Mesendoderm (in vitro differentiated cells): ENCODE data around the gene PCDH15.

Source experiments
- DNase-seq: peaks from one replicate; pipeline ENCODE4 v3.0.0; 2013
- H2AK5ac ChIP-seq: 2 replicates; pipeline ENCODE4 v1.6.1; 2013; ENCODE audit warnings: low read length, inconsistent platforms
- H2BK120ac ChIP-seq: 2 replicates; pipeline ENCODE4 v1.6.1; 2013; ENCODE audit warnings: low read depth, mild to moderate bottlenecking, low read length, moderate library complexity, mixed read lengths
- H2BK15ac ChIP-seq: replicated peaks from 2 replicates; pipeline ENCODE4 v1.6.1; 2013; ENCODE audit warnings: low read depth, mild to moderate bottlenecking, moderate library complexity
- H2BK5ac ChIP-seq: 2 replicates; pipeline ENCODE4 v1.6.1; 2013; ENCODE audit warnings: low read length, inconsistent platforms
- H3K18ac ChIP-seq: 2 replicates; pipeline ENCODE4 v1.6.1; 2013; ENCODE audit warnings: mild to moderate bottlenecking, low read length, mixed read lengths
- H3K23ac ChIP-seq: one replicate; pipeline ENCODE4 v1.6.1; 2013; ENCODE audit warnings: low read length
- H3K27ac ChIP-seq: 2 replicates; pipeline ENCODE4 v1.5.1; 2013; ENCODE audit warnings: low read depth, mild to moderate bottlenecking, inconsistent platforms, low read length, moderate library complexity
- H3K27me3 ChIP-seq: 2 replicates; pipeline ENCODE4 v1.6.1; 2013; ENCODE audit warnings: low read length, control low read depth, mild to moderate bottlenecking, inconsistent platforms; ENCODE audit not compliant: insufficient read depth, poor library complexity
- H3K36me3 ChIP-seq: 2 replicates; pipeline ENCODE4 v1.6.1; 2013; ENCODE audit warnings: low read length, inconsistent platforms; ENCODE audit not compliant: control insufficient read depth, insufficient read depth
- H3K4ac ChIP-seq: one replicate; pipeline ENCODE4 v1.6.1; 2013; ENCODE audit warnings: low read depth, mild to moderate bottlenecking, low read length, moderate library complexity
- H3K4me1 ChIP-seq: 2 replicates; pipeline ENCODE4 v1.6.1; 2013; ENCODE audit warnings: low read depth, low read length, inconsistent platforms; ENCODE audit not compliant: control insufficient read depth
- H3K4me2 ChIP-seq: 2 replicates; pipeline ENCODE4 v1.6.1; 2013; ENCODE audit warnings: low read length
- H3K4me3 ChIP-seq: 2 replicates; pipeline ENCODE4 v1.5.1; 2013; ENCODE audit warnings: mild to moderate bottlenecking, low read length
- H3K56ac ChIP-seq: one replicate; pipeline ENCODE4 v1.6.1; 2013; ENCODE audit warnings: low read length
- H3K79me1 ChIP-seq: 2 replicates; pipeline ENCODE4 v1.6.1; 2013; ENCODE audit warnings: low read length, inconsistent platforms
- H3K79me2 ChIP-seq: 2 replicates; pipeline ENCODE4 v1.6.1; 2013; ENCODE audit warnings: mild to moderate bottlenecking, low read length; ENCODE audit not compliant: control insufficient read depth, insufficient read depth
- H3K9ac ChIP-seq: 2 replicates; pipeline ENCODE4 v1.6.1; 2013; ENCODE audit warnings: low read length, inconsistent platforms
- H4K5ac ChIP-seq: one replicate; pipeline ENCODE4 v1.6.1; 2013; ENCODE audit warnings: low read length
- H4K8ac ChIP-seq: one replicate; pipeline ENCODE4 v1.6.1; 2013; ENCODE audit warnings: low read depth, mild to moderate bottlenecking, control low read depth, low read length, moderate library complexity
- WGBS: extraction: QIAGEN DNeasy Blood & Tissue Kit; methylation state at CpG from one replicate; pipeline ENCODE4 v1.1.7; 2013; ENCODE audit warnings: low lambda C conversion rate, missing lambda C conversion rate; ENCODE audit not compliant: insufficient coverage; ENCODE audit errors: extremely low coverage; 5-methylcytosine and 5-hydroxymethylcytosine counted together

PCDH15 gene

DNA sequence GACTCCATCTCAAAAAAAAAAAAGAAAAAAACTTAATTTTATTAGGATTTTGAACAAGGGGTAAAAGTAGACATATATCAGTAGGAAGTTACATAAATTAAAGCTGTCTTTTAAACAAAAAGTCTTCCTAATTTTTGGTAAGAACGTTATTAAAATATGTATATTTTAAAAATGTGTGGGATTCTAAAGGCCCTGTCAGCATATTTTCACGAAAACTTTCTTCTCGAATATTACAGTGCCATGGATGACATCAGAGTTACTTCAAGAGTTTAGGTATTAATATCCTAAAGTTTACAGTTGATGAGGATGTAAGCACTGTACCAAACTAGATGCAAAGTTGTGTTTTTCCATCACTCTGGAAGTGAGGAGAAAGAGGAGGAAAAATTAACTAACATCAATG, 820.8 kb downstream of the PCDH15 start:
- no peak for DNase-seq
- no peak overlapping the region for H2AK5ac ChIP-seq
- H2BK120ac ChIP-seq = no peak overlapping the region
- no peak overlapping the region for H3K4ac ChIP-seq
- no peak overlapping the region for H4K5ac ChIP-seq
- no peaks in the 10 kb centered on the region for H3K36me3 ChIP-seq
- H4K8ac ChIP-seq = no peak overlapping the region
- no peaks in the 10 kb centered on the region for H3K79me2 ChIP-seq
- H3K27me3 ChIP-seq = no peaks in the 10 kb centered on the region
- no peak overlapping the region for H3K18ac ChIP-seq
- no peak overlapping the region for H3K27ac ChIP-seq
- no peak overlapping the region for H3K23ac ChIP-seq
- H2BK5ac ChIP-seq = no peak overlapping the region
- no peak overlapping the region for H3K4me2 ChIP-seq
- H3K79me1 ChIP-seq = no peaks in the 10 kb centered on the region
- H3K4me1 ChIP-seq = no peaks in the 10 kb centered on the region
- no peak overlapping the region for H3K56ac ChIP-seq
- H2BK15ac ChIP-seq = no peak overlapping the region
- H3K4me3 ChIP-seq = no peak overlapping the region
- no CpG with 5 or more reads among the region's 3 CpGs for WGBS
- no peak overlapping the region for H3K9ac ChIP-seq

DNA sequence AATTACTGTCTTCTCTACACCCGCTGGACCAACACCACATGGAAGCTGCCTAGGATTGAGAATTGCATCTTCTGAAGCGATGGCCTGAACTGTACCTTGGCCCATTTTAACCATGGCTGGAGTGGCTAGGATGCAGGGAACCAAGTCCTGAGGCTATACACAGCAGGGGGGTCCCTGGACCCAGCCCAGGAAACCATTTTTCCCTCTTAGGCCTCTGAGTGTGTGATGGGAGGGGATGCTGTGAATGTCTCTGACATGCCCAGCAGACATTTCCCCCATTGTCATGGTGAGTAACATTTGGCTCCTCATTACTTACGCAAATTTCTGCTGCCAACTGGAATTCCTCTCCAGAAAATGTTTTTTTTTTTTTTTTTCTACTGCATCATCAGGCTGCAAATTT, 822.7 kb downstream of the PCDH15 start:
- Histone ChIP-seq H2BK5ac (no peak overlapping the region), H3K79me1 (no peaks in the 10 kb centered on the region), H3K36me3 (no peaks in the 10 kb centered on the region), H4K8ac (no peak overlapping the region), H3K4ac (no peak overlapping the region), H2AK5ac (no peak overlapping the region), H3K79me2 (no peaks in the 10 kb centered on the region), H2BK120ac (no peak overlapping the region), H2BK15ac (no peak overlapping the region), H3K4me2 (no peak overlapping the region), H3K4me1 (no peaks in the 10 kb centered on the region), H3K23ac (no peak overlapping the region), H3K4me3 (no peak overlapping the region), H3K18ac (no peak overlapping the region), H3K27ac (no peak overlapping the region), H4K5ac (no peak overlapping the region), H3K9ac (no peak overlapping the region), H3K27me3 (no peaks in the 10 kb centered on the region), H3K56ac (no peak overlapping the region)
- peak; percentile 28 for DNase-seq
- no CpG with 5 or more reads among the region's 3 CpGs for WGBS

DNA sequence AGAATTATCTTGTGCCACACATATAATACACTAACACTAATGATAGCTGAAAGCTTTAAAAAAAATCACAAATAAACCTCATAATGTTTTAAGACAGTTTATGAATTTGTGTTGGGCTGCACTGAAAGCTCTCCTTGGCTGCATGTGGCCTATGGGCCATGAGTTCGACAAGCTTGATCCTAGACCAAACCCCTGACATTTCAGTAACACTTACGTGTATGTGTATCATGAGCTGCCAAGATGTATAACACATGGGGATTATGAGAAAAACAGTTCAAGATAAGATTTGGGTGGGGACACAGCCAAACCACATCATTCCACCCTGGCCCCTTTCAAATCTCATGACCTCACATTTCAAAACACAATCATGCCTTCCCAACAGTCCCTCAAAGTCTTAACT, 823.8 kb downstream of the PCDH15 start:
- Histone ChIP-seq H3K79me2 (no peaks in the 10 kb centered on the region), H4K5ac (no peak overlapping the region), H3K79me1 (no peaks in the 10 kb centered on the region), H3K18ac (no peak overlapping the region), H3K4ac (no peak overlapping the region), H3K27ac (no peak overlapping the region), H3K56ac (no peak overlapping the region), H3K4me2 (no peak overlapping the region), H3K23ac (no peak overlapping the region), H3K27me3 (no peaks in the 10 kb centered on the region), H2BK120ac (no peak overlapping the region), H2BK5ac (no peak overlapping the region), H4K8ac (no peak overlapping the region), H3K9ac (no peak overlapping the region), H3K36me3 (no peaks in the 10 kb centered on the region), H3K4me3 (no peak overlapping the region), H2AK5ac (no peak overlapping the region), H2BK15ac (no peak overlapping the region), H3K4me1 (no peaks in the 10 kb centered on the region)
- no CpG with 5 or more reads among the region's 2 CpGs for WGBS
- no peak for DNase-seq

DNA sequence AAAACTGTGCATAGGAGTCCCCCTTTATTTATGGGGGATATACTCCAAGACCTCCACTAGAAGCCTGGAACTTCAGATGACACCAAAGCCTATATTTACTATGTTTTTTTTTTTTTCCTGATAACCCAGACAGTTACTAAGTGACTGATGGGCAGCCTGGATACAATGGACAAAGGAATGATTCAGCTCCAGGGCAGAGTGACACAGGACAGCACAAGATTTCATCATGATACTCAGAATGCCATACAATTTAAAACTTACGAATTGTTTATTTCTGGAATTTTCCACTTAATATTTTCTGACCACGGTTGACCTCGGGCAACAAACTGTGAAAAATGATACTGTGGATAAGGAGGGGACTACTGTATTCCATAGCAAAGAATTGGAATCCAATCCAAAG, 843.6 kb downstream of the PCDH15 start:
- no peak for DNase-seq
- Histone ChIP-seq H3K4me1 (no peaks in the 10 kb centered on the region), H2BK15ac (no peak overlapping the region), H3K4me2 (no peak overlapping the region), H3K4me3 (no peak overlapping the region), H3K9ac (no peak overlapping the region), H2AK5ac (no peak overlapping the region), H3K27me3 (no peaks in the 10 kb centered on the region), H2BK5ac (no peak overlapping the region), H4K8ac (no peak overlapping the region), H3K23ac (no peak overlapping the region), H3K36me3 (no peaks in the 10 kb centered on the region), H3K18ac (no peak overlapping the region), H4K5ac (no peak overlapping the region), H3K56ac (no peak overlapping the region), H3K4ac (no peak overlapping the region), H2BK120ac (no peak overlapping the region), H3K79me1 (no peaks in the 10 kb centered on the region), H3K79me2 (no peaks in the 10 kb centered on the region), H3K27ac (no peak overlapping the region)
- no CpG with 5 or more reads among the region's 3 CpGs for WGBS

DNA sequence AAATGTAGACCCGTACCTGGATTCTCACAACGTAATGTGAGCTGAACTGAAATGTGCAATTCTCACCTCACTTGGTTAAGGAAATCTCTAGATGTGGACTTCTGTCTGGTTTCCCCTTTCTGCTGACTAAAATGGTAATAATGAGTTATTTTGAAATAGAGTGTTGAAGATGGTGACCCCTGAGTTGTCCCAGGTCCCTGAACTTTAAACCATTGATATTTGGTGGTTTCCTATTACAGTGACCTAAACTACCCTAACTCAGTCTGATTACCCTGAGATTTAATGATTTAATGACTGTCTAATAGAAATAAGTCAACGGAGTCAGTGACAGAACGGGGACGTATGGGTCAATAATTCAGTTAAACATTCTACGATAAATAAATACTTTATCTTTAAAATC, 845.9 kb downstream of the PCDH15 start:
- Histone ChIP-seq H3K56ac (no peak overlapping the region), H2BK5ac (no peak overlapping the region), H3K27ac (no peak overlapping the region), H3K4me1 (no peaks in the 10 kb centered on the region), H3K4me2 (no peak overlapping the region), H4K5ac (no peak overlapping the region), H2BK15ac (no peak overlapping the region), H3K23ac (no peak overlapping the region), H3K9ac (no peak overlapping the region), H3K36me3 (no peaks in the 10 kb centered on the region), H2BK120ac (no peak overlapping the region), H3K4ac (no peak overlapping the region), H3K79me1 (no peaks in the 10 kb centered on the region), H3K18ac (no peak overlapping the region), H3K4me3 (no peak overlapping the region), H4K8ac (no peak overlapping the region), H2AK5ac (no peak overlapping the region), H3K27me3 (no peaks in the 10 kb centered on the region), H3K79me2 (no peaks in the 10 kb centered on the region)
- 100% methylated on average over 1 of the region's 6 CpGs for WGBS
- no peak for DNase-seq

DNA sequence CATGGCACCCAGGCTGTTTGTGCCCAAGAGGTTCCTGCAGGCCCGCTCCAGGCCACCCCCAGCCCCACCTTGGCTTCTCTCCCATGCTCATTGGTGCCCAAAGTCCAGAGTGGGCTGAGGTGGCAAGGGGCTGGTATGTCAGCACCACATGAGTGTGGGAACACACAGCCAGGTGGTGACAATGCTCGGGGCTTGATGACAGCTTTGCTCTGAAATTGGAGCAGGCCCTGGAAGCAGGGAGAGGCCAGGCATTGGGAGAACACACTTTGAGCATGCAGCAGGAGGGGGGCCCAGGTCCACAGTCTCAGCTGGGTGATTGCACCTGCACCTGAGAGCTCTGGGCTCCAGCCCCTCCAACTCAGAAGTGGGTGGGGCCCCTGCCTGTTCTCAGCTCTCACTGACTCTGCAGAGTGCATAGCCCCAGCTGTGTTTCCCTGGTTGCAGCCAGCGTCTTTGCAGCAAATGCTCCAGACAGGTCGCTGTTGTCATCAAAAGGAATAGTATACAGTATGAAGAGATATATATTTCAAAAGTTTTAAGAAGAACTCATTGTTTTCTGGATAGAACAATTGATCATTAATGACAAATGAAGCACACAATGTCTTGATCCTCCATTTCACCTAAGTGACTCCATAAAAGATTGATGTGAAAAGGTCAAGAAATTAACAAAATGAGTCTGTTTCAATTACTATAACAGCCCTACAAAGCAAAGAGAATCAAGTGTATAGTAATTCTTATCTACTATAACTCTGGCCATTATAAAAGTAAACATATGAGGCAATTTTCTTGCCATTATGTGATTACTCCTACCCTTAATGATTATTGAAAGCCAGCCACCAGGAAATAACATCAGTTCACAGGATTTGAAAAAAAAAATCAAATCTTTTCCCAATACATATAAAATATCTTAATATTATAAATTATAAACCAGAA, 848.1 kb downstream of the PCDH15 start:
- Histone ChIP-seq H3K27me3 (no peaks in the 10 kb centered on the region), H3K4me3 (no peak overlapping the region), H3K4me2 (no peak overlapping the region), H2BK15ac (no peak overlapping the region), H4K8ac (no peak overlapping the region), H3K56ac (no peak overlapping the region), H2AK5ac (no peak overlapping the region), H3K9ac (no peak overlapping the region), H4K5ac (no peak overlapping the region), H3K36me3 (no peaks in the 10 kb centered on the region), H2BK120ac (no peak overlapping the region), H3K79me2 (no peaks in the 10 kb centered on the region), H3K27ac (no peak overlapping the region), H3K4ac (no peak overlapping the region), H3K23ac (no peak overlapping the region), H3K18ac (no peak overlapping the region), H3K4me1 (no peaks in the 10 kb centered on the region), H2BK5ac (no peak overlapping the region), H3K79me1 (no peaks in the 10 kb centered on the region)
- no CpG with 5 or more reads among the region's 4 CpGs for WGBS
- no peak for DNase-seq
